T-helper 2 cell treated with Interferon-gamma antibody and Interleukin-4, amounts not matched to agents 5 μg/mL and 100 μg/mL, for 36 hours (primary cell): ENCODE results near the gene SLC2A4.

Source experiments
- DNase-seq: peaks from one replicate; pipeline ENCODE4 v3.0.0; 2021; ENCODE audit warnings: low spot score
- H3K27ac Mint-ChIP-seq: one replicate; pipeline ENCODE4 v1.8.0; 2021; ENCODE audit warnings: mild to moderate bottlenecking, mixed read lengths
- H3K27me3 Mint-ChIP-seq: one replicate; pipeline ENCODE4 v1.8.0; 2021; ENCODE audit warnings: low read depth, mixed read lengths
- H3K36me3 Mint-ChIP-seq: one replicate; pipeline ENCODE4 v1.8.0; 2021; ENCODE audit warnings: low read depth, mixed read lengths
- H3K4me1 Mint-ChIP-seq: one replicate; pipeline ENCODE4 v1.8.0; 2021; ENCODE audit warnings: low read depth, mixed read lengths
- H3K4me3 Mint-ChIP-seq: one replicate; pipeline ENCODE4 v1.8.0; 2022; ENCODE audit warnings: mild to moderate bottlenecking, moderate library complexity, mixed read lengths
- H3K9me3 Mint-ChIP-seq: one replicate; pipeline ENCODE4 v1.8.0; 2021; ENCODE audit warnings: mixed read lengths

Gene SLC2A4

GRCh38 chr17:7312432-7313087, 31.0 kb downstream of the SLC2A4 start:
- Mint-ChIP-seq H3K4me3 (no peak overlapping the region), H3K36me3 (peaks cover 66% of the 10 kb centered on the region), H3K4me1 (peaks cover 40% of the 10 kb centered on the region)

GRCh38 chr17:7313088-7313889, 31.8 kb downstream of the SLC2A4 start:
- H3K36me3 Mint-ChIP-seq = peaks cover 69% of the 10 kb centered on the region
- no peaks in the 10 kb centered on the region for H3K27me3 Mint-ChIP-seq
- no peak for DNase-seq
- H3K27ac Mint-ChIP-seq = peak overlapping the region; percentile 82
- H3K4me1 Mint-ChIP-seq = peaks cover 40% of the 10 kb centered on the region
- peak overlapping the region; percentile 14 for H3K4me3 Mint-ChIP-seq
- H3K9me3 Mint-ChIP-seq = no peaks in the 10 kb centered on the region

More at GRCh38 chr17:7312432-7313087, 31.0 kb downstream of the SLC2A4 start:
- Mint-ChIP-seq H3K27me3 (no peaks in the 10 kb centered on the region), H3K27ac (peak overlapping the region; percentile 72), H3K9me3 (no peaks in the 10 kb centered on the region)
- no peak for DNase-seq

DNA sequence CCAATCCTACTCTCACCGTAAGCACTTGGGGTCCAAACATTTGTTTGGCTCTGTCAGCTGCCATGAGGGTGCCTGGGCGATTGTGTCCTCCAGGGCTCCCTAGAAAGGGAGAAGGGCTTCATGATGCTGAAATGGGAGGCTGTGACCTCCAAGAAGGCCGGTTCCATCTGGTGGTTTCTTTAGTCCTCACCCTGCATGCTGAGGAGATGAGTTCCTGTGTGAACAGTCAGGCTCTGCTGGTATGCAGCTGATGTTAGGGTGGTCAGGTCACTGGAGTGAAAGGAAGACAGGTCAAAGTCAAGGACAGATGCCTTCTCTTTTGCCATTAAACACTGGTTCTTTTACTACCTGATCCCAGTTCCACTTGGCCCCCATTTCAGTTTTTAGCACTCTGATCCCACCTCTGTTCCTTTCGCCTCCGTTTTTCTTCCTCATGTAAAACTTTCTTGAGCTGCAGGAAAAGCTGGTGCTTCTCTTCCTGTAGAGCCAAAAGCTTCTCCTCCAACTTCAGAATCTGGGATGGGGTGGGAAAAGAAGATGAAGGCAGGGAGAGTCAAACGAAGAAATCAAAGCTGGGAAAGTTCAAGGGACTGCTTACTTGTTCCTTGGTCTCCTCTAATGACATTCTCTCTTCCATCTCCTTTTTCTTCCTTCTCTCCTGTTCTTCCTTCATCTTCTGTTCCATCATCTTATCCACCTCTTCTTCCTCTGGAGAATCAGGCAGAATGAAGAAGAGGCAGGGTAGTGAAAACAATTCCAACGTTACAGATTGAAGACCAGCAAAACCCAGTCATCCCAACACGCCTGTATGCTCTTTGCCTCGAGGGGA, 32.6 kb downstream of the SLC2A4 start:
- peaks cover 40% of the 10 kb centered on the region for H3K4me1 Mint-ChIP-seq
- H3K4me3 Mint-ChIP-seq = peak overlapping the region; percentile 89
- H3K27ac Mint-ChIP-seq = peak overlapping the region; percentile 82
- no peaks in the 10 kb centered on the region for H3K9me3 Mint-ChIP-seq
- no peak for DNase-seq
- H3K27me3 Mint-ChIP-seq = no peaks in the 10 kb centered on the region
- H3K36me3 Mint-ChIP-seq = peaks cover 66% of the 10 kb centered on the region

DNA sequence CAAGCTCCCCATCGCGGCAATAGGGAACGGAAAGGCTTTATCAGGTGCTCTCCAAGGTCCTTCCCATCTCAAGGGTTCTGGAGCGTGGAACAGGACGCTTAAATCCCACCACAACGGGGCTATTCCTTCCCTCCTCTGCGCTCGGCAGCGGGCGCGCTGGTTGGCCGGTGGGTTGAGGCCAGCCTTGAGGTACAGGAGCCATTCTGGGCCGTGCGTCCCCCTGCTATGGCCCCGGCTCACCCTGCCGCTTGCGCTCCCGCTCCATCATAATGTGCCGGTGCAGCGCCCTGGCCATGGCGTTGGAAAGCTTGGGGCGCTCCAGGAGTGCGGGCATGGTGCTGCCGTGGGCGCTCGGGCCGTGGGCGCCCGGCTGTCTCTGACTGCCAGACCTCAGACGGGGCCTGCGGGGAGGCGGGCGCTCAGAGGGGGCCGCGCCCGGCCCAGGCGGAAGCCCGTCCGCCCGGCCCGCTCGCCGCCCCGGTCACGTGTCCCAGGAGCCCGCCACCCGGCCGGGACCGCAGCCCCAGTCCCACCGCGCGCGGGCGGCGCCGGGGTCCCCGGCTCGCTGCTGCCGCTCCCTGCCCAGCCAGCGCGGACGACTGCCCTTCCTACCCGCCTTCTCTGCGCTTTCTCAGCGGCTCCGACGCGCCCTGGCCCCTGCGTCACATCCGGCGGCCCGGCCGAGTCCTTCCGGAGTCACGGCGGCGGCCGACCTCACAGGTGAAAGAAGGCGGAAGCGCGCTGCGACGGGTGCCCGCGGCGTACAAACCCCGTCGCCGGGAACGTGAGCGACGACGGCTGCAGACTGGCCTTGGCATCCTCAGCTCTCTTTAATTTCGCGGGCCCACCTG, 33.4 kb downstream of the SLC2A4 start, which contains the start of gene GPS2:
TSS of gene GPS2 (minus strand) at position 642 of the 851 bp plus-strand sequence. CDS start at position 334, 308 bp downstream.
- peaks cover 58% of the 10 kb centered on the region for H3K36me3 Mint-ChIP-seq
- H3K4me3 Mint-ChIP-seq = peak within 1 kb of the TSS; percentile 89
- no peaks in the 10 kb centered on the region for H3K9me3 Mint-ChIP-seq
- H3K4me1 Mint-ChIP-seq = peaks cover 34% of the 10 kb centered on the region
- peak; percentile 93 for DNase-seq
- H3K27me3 Mint-ChIP-seq = no peaks in the 10 kb centered on the region
- H3K27ac Mint-ChIP-seq = peak within 1 kb of the TSS; percentile 88

DNA sequence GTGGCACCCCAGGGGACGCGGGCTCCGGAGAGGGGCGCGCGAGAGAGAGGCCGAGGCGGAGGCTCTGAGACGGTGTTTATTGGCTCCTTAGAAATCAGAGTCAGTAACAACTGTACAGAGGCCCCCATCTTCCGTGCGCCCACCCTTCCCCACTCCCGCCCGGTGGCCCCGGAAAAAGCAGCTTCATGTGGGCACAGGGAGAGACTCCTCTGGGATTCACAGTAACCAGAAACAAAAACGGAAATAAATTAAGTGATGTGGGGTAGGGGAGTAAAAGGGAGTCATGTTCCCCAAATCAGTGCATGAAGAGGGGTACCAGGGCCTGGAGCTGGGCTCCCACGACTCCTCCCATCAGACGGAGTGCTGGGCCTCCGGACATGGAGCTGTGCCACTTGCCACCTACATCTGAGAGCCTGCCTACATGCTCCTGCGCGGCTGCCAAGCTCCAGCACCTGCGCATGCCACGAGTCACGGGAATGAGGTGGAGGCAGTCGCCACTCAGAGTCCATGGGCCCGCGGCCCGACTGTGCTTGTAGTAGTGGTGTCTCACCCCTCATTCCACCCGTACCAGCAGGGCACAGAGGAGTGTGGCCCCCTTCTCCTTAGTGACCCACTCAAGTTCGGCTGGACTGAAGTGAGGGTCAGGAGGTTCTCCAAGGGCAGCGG, 34.2 kb downstream of the SLC2A4 start:
- Mint-ChIP-seq H3K9me3 (no peaks in the 10 kb centered on the region), H3K4me1 (peaks cover 26% of the 10 kb centered on the region), H3K36me3 (peaks cover 50% of the 10 kb centered on the region)

GRCh38 chr17:7317161-7317803, 35.8 kb downstream of the SLC2A4 start:
- Mint-ChIP-seq H3K36me3 (peaks cover 48% of the 10 kb centered on the region), H3K4me1 (peaks cover 16% of the 10 kb centered on the region), H3K27me3 (no peaks in the 10 kb centered on the region), H3K27ac (no peak overlapping the region), H3K4me3 (peak overlapping the region; percentile 54), H3K9me3 (no peaks in the 10 kb centered on the region)
- no peak for DNase-seq

More for the DNA sequence above, 34.2 kb downstream of the SLC2A4 start:
- no peak for DNase-seq
- Mint-ChIP-seq H3K4me3 (peak overlapping the region; percentile 87), H3K27me3 (no peaks in the 10 kb centered on the region), H3K27ac (peak overlapping the region; percentile 88)

GRCh38 chr17:7318121-7318860, 36.8 kb downstream of the SLC2A4 start:
- Mint-ChIP-seq H3K27me3 (no peaks in the 10 kb centered on the region), H3K4me1 (peaks cover 12% of the 10 kb centered on the region), H3K27ac (no peak overlapping the region), H3K9me3 (no peaks in the 10 kb centered on the region), H3K4me3 (no peak overlapping the region), H3K36me3 (peaks cover 43% of the 10 kb centered on the region)
- no peak for DNase-seq

DNA sequence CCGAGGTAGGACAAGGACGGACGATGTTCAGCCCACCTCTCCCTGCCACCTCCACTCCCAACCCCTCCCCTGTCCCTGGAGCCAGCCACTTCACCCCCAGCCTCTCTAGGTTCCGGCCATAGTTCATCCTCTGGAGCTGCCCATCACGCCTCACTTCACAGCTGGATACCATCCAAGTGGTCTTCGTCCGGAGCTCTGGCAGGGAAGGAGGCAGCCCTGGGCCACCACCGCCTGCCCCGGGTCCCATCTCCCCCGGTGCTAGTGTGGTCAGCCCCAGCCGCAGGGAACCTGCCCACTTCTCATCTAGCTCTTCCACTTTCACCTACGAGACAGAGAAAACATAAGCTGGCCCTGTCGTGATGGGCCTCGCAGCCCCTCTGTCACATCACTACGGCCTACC, 39.9 kb downstream of the SLC2A4 start:
- peaks cover 3% of the 10 kb centered on the region for H3K4me1 Mint-ChIP-seq
- no peak overlapping the region for H3K27ac Mint-ChIP-seq
- H3K36me3 Mint-ChIP-seq = peaks cover 36% of the 10 kb centered on the region
- H3K27me3 Mint-ChIP-seq = no peaks in the 10 kb centered on the region
- DNase-seq = no peak
- H3K4me3 Mint-ChIP-seq = no peak overlapping the region
- no peaks in the 10 kb centered on the region for H3K9me3 Mint-ChIP-seq

DNA sequence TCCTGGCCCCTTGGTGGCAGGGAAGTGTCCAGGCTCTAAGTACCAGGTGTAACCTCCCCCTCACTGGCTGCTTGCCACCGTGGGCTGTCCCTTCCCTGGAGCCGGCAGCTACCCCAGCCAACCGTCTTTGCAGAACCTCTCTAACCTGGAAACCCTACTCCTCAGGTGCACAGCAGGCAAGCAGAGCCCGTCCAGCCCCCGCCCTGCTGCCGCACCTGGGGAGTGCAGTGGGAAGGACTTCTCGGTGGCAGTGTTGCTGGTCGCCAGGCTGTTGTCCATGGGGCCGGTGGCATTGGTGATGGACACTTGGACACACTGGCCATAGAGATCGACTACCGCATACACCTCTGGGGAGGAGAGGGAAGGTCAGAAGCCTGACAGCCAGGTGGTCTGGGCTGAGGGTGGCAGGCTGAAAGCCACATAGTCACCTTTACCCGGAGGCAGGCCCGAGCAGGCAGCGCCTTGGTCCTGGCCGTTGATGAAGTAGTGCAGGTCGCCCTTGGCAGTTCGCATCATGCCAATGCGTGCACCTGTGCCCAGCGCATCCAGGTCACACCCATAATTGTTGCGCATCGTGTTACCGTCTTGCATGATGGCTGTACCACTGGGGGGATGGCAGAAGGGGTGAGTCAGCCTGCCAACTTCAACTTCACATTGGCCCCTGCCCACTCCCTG, 41.1 kb downstream of the SLC2A4 start:
- peaks cover 32% of the 10 kb centered on the region for H3K36me3 Mint-ChIP-seq
- no peak for DNase-seq

DNA sequence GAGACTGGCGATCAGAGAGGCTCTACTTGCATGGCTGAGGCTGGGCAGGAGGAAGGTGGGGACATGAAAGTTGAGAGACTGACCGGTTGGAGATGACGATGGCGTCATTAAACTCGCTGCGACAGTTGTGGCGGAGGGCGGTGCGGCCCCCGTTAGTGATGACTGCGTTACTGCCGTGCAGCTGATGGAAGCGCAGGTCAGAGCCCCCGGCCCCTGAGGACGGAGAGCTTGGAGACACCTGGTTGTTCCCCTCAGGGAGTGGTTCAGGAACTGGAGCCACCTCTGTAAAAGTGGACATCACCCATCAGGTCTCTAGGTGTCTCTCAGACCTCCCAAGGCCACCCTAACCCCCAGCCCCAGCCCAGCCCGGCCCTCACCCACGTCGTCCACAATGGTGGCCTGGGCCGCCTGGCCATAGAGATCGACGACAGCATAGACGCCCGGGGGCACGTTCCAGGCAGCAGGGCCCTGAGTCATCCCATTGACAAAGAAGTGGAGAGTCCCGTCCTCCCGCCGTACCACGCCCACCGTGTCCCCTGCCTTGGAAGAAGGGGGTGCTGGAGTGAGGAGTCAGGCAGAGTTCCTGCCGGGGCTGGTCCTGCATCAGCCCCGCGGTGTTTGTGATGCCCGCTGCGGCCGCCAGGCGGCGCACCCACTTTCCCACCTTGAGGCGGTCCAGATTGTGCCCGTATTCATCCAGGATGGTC, 42.4 kb downstream of the SLC2A4 start:
- H3K27me3 Mint-ChIP-seq = no peaks in the 10 kb centered on the region
- H3K36me3 Mint-ChIP-seq = peaks cover 25% of the 10 kb centered on the region
- no peak overlapping the region for H3K27ac Mint-ChIP-seq
- DNase-seq = peak; percentile 55
- H3K4me1 Mint-ChIP-seq = peaks cover 12% of the 10 kb centered on the region
- H3K9me3 Mint-ChIP-seq = no peaks in the 10 kb centered on the region
- H3K4me3 Mint-ChIP-seq = no peak overlapping the region

More for the DNA sequence above, 41.1 kb downstream of the SLC2A4 start:
- H3K27ac Mint-ChIP-seq = no peak overlapping the region
- no peaks in the 10 kb centered on the region for H3K27me3 Mint-ChIP-seq
- H3K4me3 Mint-ChIP-seq = no peak overlapping the region
- peaks cover 3% of the 10 kb centered on the region for H3K4me1 Mint-ChIP-seq
- H3K9me3 Mint-ChIP-seq = no peaks in the 10 kb centered on the region

GRCh38 chr17:7324438-7324779, 42.9 kb downstream of the SLC2A4 start:
- Mint-ChIP-seq H3K4me1 (peaks cover 12% of the 10 kb centered on the region), H3K36me3 (peaks cover 25% of the 10 kb centered on the region), H3K9me3 (no peaks in the 10 kb centered on the region), H3K27me3 (no peaks in the 10 kb centered on the region), H3K27ac (no peak overlapping the region), H3K4me3 (no peak overlapping the region)
- DNase-seq = no peak
